HEK293 (cell line): ENCODE data around the gene ZNF189.
A peak's percentile ranks its signal among the peaks of the same experiment; 100 is the strongest.

Experiments used
- CTCF ChIA-PET: fragments of 350-600 bp; formaldehyde crosslinking; extraction: SDS; loops from one replicate; lab custom pipeline; 2021; ENCODE audit warnings: antibody characterized with exemption; lab: Yijun Ruan, JAX
- POLR2A ChIA-PET: fragments of 300-600 bp; formaldehyde crosslinking; extraction: SDS; loops from one replicate; lab custom pipeline; 2020; ENCODE audit warnings: antibody characterized with exemption, inconsistent platforms; lab: Yijun Ruan, JAX
- H3K27ac ChIP-seq: fragments of 200-500 bp; sonication (Bioruptor generic); 2 replicates; pipeline ENCODE4 v1.5.1; 2014; ENCODE audit warnings: low read depth, low read length, control low read depth, inconsistent platforms; ENCODE audit errors: extremely low read depth
- H3K36me3 ChIP-seq, 2 experiments: fragments of 200-500 bp in 1 of 2; sonication (Bioruptor generic) in 1 of 2; 1 replicate in 1 of 2; 2 replicates in 1 of 2; pipeline ENCODE4 v1.5.1; 2014 to 2017; ENCODE audit warnings: inconsistent platforms in 2 of 2, low read length in 2 of 2; ENCODE audit not compliant: control insufficient read depth in 2 of 2, insufficient read depth in 1 of 2
- H3K4me1 ChIP-seq: fragments of 200-500 bp; sonication (Bioruptor generic); 2 replicates; pipeline ENCODE4 v1.5.1; 2014; ENCODE audit warnings: mild to moderate bottlenecking, low read length, inconsistent platforms; ENCODE audit not compliant: control insufficient read depth, insufficient read depth
- H3K4me3 ChIP-seq: 2 replicates; pipeline ENCODE4 v1.5.1; 2011; ENCODE audit warnings: low read depth, mild to moderate bottlenecking, control low read depth, low read length, moderate library complexity
- H3K9me3 ChIP-seq: fragments of 200-500 bp; sonication (Bioruptor generic); 2 replicates; pipeline ENCODE4 v1.5.1; 2014; ENCODE audit warnings: low read depth, low read length, inconsistent platforms; ENCODE audit not compliant: control insufficient read depth, insufficient read depth
- BCL11A ChIP-seq: fragments of 450-650 bp; formaldehyde crosslinking; IDR thresholded peaks from 2 replicates; pipeline ENCODE4 v1.5.1; 2016; ENCODE audit warnings: low read depth, missing biosample characterization, missing genetic modification characterization
- EGR2 ChIP-seq: fragments of 450-650 bp; formaldehyde crosslinking; IDR thresholded peaks from 2 replicates; pipeline ENCODE4 v1.5.1; 2016; ENCODE audit warnings: low read depth, missing biosample characterization, missing genetic modification characterization
- KLF9 ChIP-seq: fragments of 450-650 bp; formaldehyde crosslinking; IDR thresholded peaks from 2 replicates; pipeline ENCODE4 v1.5.1; 2016; ENCODE audit warnings: missing biosample characterization, missing genetic modification characterization, low read depth
- OVOL3 ChIP-seq: fragments of 450-650 bp; formaldehyde crosslinking; IDR thresholded peaks from 2 replicates; pipeline ENCODE4 v1.5.1; 2016; ENCODE audit warnings: missing biosample characterization, missing genetic modification characterization
- PATZ1 ChIP-seq: fragments of 450-650 bp; formaldehyde crosslinking; IDR thresholded peaks from 2 replicates; pipeline ENCODE4 v1.5.1; 2016; ENCODE audit warnings: missing biosample characterization, missing genetic modification characterization
- PBX3 ChIP-seq: sonication (generic); formaldehyde crosslinking; IDR thresholded peaks from 2 replicates; pipeline ENCODE4 v1.8.1; 2022; ENCODE audit warnings: mild to moderate bottlenecking, moderate library complexity, missing genetic modification reagents
- PRDM4 ChIP-seq: fragments of 450-650 bp; formaldehyde crosslinking; IDR thresholded peaks from 2 replicates; pipeline ENCODE4 v1.5.1; 2017; ENCODE audit warnings: missing biosample characterization, missing genetic modification characterization
- SETDB1 ChIP-seq: IDR thresholded peaks from one replicate; pipeline ENCODE4 v1.6.1; 2017; ENCODE audit warnings: mild to moderate bottlenecking, low read length, moderate library complexity, mixed read lengths; ENCODE audit not compliant: insufficient read length
- SP2 ChIP-seq: fragments of 450-650 bp; formaldehyde crosslinking; IDR thresholded peaks from 2 replicates; pipeline ENCODE4 v1.5.1; 2016; ENCODE audit warnings: missing biosample characterization, missing genetic modification characterization
- SP7 ChIP-seq: fragments of 450-650 bp; formaldehyde crosslinking; IDR thresholded peaks from 2 replicates; pipeline ENCODE4 v1.5.1; 2016; ENCODE audit warnings: missing biosample characterization, missing genetic modification characterization
- ZBTB20 ChIP-seq: fragments of 450-650 bp; formaldehyde crosslinking; IDR thresholded peaks from 2 replicates; pipeline ENCODE4 v1.5.1; 2016; ENCODE audit warnings: missing biosample characterization, missing genetic modification characterization
- ZFHX2 ChIP-seq: fragments of 450-650 bp; formaldehyde crosslinking; conservative IDR thresholded peaks from 2 replicates; pipeline ENCODE4 v1.5.1; 2016; ENCODE audit warnings: missing biosample characterization, missing genetic modification characterization
- ZIC2 ChIP-seq: fragments of 450-650 bp; formaldehyde crosslinking; IDR thresholded peaks from 2 replicates; pipeline ENCODE4 v1.5.1; 2016; ENCODE audit warnings: missing biosample characterization, missing genetic modification characterization
- ZNF169 ChIP-seq: fragments of 450-650 bp; formaldehyde crosslinking; IDR thresholded peaks from 2 replicates; pipeline ENCODE4 v1.5.1; 2016; ENCODE audit warnings: missing biosample characterization, missing genetic modification characterization
- ZNF202 ChIP-seq: fragments of 450-650 bp; formaldehyde crosslinking; IDR thresholded peaks from 2 replicates; pipeline ENCODE4 v1.5.1; 2016; ENCODE audit warnings: missing biosample characterization, missing genetic modification characterization, borderline replicate concordance
- ZNF223 ChIP-seq: fragments of 450-650 bp; formaldehyde crosslinking; IDR thresholded peaks from 2 replicates; pipeline ENCODE4 v1.5.1; 2016; ENCODE audit warnings: missing biosample characterization, missing genetic modification characterization
- ZNF423 ChIP-seq: fragments of 450-650 bp; formaldehyde crosslinking; IDR thresholded peaks from 2 replicates; pipeline ENCODE4 v1.5.1; 2016; ENCODE audit warnings: missing biosample characterization, missing genetic modification characterization
- ZNF501 ChIP-seq: fragments of 450-650 bp; formaldehyde crosslinking; IDR thresholded peaks from 2 replicates; pipeline ENCODE4 v1.5.1; 2016; ENCODE audit warnings: missing biosample characterization, missing genetic modification characterization
- ZNF555 ChIP-seq: fragments of 450-650 bp; formaldehyde crosslinking; conservative IDR thresholded peaks from 2 replicates; pipeline ENCODE4 v1.5.1; 2017; ENCODE audit warnings: missing biosample characterization, mild to moderate bottlenecking, missing genetic modification characterization, inconsistent platforms
- ZNF600 ChIP-seq: fragments of 450-650 bp; formaldehyde crosslinking; IDR thresholded peaks from 2 replicates; pipeline ENCODE4 v1.5.1; 2016; ENCODE audit warnings: missing biosample characterization, missing genetic modification characterization
- ZNF654 ChIP-seq: fragments of 450-650 bp; formaldehyde crosslinking; IDR thresholded peaks from 2 replicates; pipeline ENCODE4 v1.5.1; 2016; ENCODE audit warnings: low read depth, missing biosample characterization, missing genetic modification characterization
- ZNF76 ChIP-seq: fragments of 450-650 bp; formaldehyde crosslinking; IDR thresholded peaks from 2 replicates; pipeline ENCODE4; 2016; ENCODE audit warnings: low read depth, missing biosample characterization, missing genetic modification characterization, borderline replicate concordance
- ZNF837 ChIP-seq: fragments of 450-650 bp; formaldehyde crosslinking; IDR thresholded peaks from 2 replicates; pipeline ENCODE4 v1.5.1; 2016; ENCODE audit warnings: missing biosample characterization, missing genetic modification characterization
- ZSCAN16 ChIP-seq: fragments of 450-650 bp; formaldehyde crosslinking; IDR thresholded peaks from 2 replicates; pipeline ENCODE4 v1.5.1; 2016; ENCODE audit warnings: missing biosample characterization, missing genetic modification characterization
- TF ChIP-seq, protein P1 (sequence below): fragments of 450-650 bp; formaldehyde crosslinking; optimal IDR thresholded peaks from 2 replicates; pipeline ENCODE3; 2016; ENCODE audit warnings: missing biosample characterization, mild to moderate bottlenecking, missing genetic modification characterization

The ZNF189 gene

DNA sequence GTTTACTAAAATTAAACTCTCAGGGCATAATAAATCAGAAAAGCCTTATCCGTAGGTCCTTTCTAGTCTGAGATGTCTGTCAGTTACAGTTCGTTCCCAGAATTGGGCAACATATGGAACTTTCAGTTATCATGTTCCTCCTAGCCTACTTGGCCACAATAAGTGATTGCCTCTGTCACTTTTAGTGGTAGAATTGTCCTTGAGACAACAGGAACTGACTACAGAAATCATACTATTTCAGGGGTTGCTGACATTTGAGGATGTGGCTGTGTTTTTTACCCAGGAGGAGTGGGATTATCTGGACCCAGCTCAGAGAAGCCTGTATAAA lies 956 bp downstream of the ZNF189 start:
- H3K9me3 ChIP-seq = no peaks in the 10 kb centered on the region
- ChIA-PET CTCF (no interaction called here), POLR2A (interaction anchor here (0.7 to 1.7 kb wide), 4 partner anchors 9 to 837 kb away, joined by 3 to 12 read pairs (median 6); partner anchors contain the start of gene RNF20)
- H3K36me3 ChIP-seq = peaks cover 31 to 74% of the 10 kb centered on the region in 2 experiments
- H3K4me3 ChIP-seq = peak overlapping the region; percentile 76
- H3K27ac ChIP-seq = no peak overlapping the region
- TF ChIP-seq ZNF837 (tag by site-specific recombination) (no peak), ZNF501 (tag by site-specific recombination) (no peak), OVOL3 (tag by site-specific recombination) (no peak), SP7 (tag by site-specific recombination) (no peak), SETDB1 (no peak), KLF9 (no peak), ZNF202 (tag by site-specific recombination) (no peak), ZSCAN16 (tag by site-specific recombination) (no peak), ZNF169 (tag by site-specific recombination) (no peak), ZNF654 (tag by site-specific recombination) (no peak), BCL11A (tag by site-specific recombination) (no peak), PATZ1 (no peak)
- no peaks in the 10 kb centered on the region for H3K4me1 ChIP-seq

DNA sequence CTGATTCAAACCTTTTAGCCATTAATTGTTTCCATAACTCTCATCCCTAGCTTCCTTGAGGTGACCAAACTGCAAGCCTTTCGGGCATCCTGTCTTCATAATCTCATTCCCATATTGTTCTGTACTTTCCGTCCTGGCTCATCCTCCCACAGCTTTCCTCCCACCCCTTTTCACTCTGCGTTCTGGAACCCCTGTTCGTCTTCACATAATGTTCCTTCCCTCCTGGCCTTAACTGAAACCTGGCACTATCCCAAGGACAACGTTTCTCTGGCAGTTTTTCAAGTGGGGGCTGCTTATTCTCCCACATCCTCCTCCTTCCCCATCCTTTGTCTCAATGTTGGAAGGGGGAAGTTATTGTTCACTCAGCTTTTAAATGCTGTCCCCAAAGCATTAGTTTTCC lies 1.5 kb downstream of the ZNF189 start:
- TF ChIP-seq EGR2 (tag by site-specific recombination) = peak; percentile 67
- peak; percentile 58 for TF ChIP-seq ZFHX2 (tag by site-specific recombination)
- TF ChIP-seq ZNF600 (tag by site-specific recombination) = peak; percentile 50; the same call in 1 of the 2 replicates
- no peak for TF ChIP-seq ZIC2 (tag by site-specific recombination)
- no peak for TF ChIP-seq ZNF223 (tag by site-specific recombination)
- H3K4me1 ChIP-seq = no peaks in the 10 kb centered on the region
- H3K9me3 ChIP-seq = no peaks in the 10 kb centered on the region
- H3K27ac ChIP-seq = no peak overlapping the region
- ChIA-PET POLR2A (no interaction called here), CTCF (interaction anchor here (1.1 kb wide), 1 partner anchor 12 kb away, joined by 6 read pairs; no protein-coding TSS in a partner anchor)
- peaks cover 34 to 74% of the 10 kb centered on the region in 2 experiments for H3K36me3 ChIP-seq
- no peak overlapping the region; the same call in 1 of the 2 replicates for H3K4me3 ChIP-seq

DNA sequence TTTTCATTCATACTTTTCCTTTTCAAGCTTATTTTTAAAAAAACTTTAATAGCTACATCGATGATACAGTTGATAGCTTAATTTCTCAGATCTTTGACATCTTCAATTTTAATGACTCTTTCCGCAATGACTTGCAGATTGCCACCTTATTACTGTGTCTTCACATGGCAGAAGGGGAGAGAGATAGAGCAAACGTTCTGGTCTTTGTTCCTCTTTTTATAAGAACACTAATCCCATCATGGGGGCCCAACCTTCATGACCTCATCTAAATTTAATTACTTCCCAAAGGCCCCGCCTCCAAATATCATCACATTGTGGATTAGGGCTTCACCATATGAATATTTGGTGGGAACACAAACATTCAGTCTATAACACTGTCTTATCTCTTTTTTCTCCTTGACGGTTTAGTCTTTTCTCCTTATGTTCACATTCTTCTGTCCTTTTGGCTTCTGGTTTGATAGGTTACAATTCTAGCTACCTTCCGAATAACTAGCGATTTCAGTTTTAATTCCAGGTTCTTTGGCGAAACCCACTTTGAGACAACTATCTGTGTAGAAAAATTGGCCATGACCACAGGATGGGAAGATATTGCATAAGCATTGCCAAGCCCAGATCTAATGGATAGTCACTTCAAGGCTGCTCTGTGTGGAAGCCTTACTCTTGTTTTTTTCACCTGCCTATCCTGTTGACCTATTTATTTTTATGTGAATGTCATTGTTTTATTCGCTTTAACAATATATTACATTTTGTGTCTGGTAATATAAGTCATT lies 5.0 kb downstream of the ZNF189 start:
- no peak for TF ChIP-seq PRDM4 (tag by site-specific recombination)
- TF ChIP-seq SP2 (tag by site-specific recombination) = no peak
- no peak for TF ChIP-seq PBX3 (CRISPR knock-in tag)
- no peak for TF ChIP-seq ZNF555
- TF ChIP-seq, protein P1, sequence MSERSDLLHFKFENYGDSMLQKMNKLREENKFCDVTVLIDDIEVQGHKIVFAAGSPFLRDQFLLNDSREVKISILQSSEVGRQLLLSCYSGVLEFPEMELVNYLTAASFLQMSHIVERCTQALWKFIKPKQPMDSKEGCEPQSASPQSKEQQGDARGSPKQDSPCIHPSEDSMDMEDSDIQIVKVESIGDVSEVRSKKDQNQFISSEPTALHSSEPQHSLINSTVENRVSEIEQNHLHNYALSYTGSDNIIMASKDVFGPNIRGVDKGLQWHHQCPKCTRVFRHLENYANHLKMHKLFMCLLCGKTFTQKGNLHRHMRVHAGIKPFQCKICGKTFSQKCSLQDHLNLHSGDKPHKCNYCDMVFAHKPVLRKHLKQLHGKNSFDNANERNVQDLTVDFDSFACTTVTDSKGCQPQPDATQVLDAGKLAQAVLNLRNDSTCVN = no peak
- TF ChIP-seq ZNF76 (tag by site-specific recombination) = no peak
- TF ChIP-seq ZNF423 = no peak
- no peak for TF ChIP-seq ZBTB20 (tag by site-specific recombination)
- Histone ChIP-seq H3K4me1 (no peaks in the 10 kb centered on the region), H3K27ac (no peak overlapping the region), H3K9me3 (no peaks in the 10 kb centered on the region), H3K4me3 (no peak overlapping the region), H3K36me3 (peaks cover 39 to 91% of the 10 kb centered on the region in 2 experiments)
- ChIA-PET CTCF (interaction anchor here (0.6 to 1.7 kb wide), 2 partner anchors 15 to 46 kb away, joined by 4 to 7 read pairs; no protein-coding TSS in a partner anchor), POLR2A (no interaction called here)
